ENCODE results near the gene MGMT.

- no peak for TF ChIP-seq CTCF (conservative IDR thresholded peaks at IDR 0.05; ENCODE audit: low read depth in 2 of 2)
- no peak for TF ChIP-seq POLR2AphosphoS5 (IDR thresholded peaks at IDR 0.05; ENCODE audit: low read depth)
- no peak for TF ChIP-seq STAT1 (IDR thresholded peaks at IDR 0.05; ENCODE audit: unreplicated experiment)
- TF ChIP-seq EZH2phosphoT487 (IDR thresholded peaks at IDR 0.05; ENCODE audit: unreplicated experiment) = no peak
- TF ChIP-seq ZNF462 (CRISPR knock-in tag; IDR thresholded peaks at IDR 0.05) = no peak
- TF ChIP-seq REST (IDR thresholded peaks at IDR 0.05; ENCODE audit: unreplicated experiment) = no peak
- TF ChIP-seq EZH2 (IDR thresholded peaks at IDR 0.05; ENCODE audit: low read depth, unreplicated experiment) = no peak
- no peak for TF ChIP-seq CREB1 (CRISPR knock-in tag; IDR thresholded peaks at IDR 0.05; ENCODE audit: low read depth)
- no peak for TF ChIP-seq JUNB (IDR thresholded peaks at IDR 0.05; ENCODE audit: unreplicated experiment)
- TF ChIP-seq ZNF331 (CRISPR knock-in tag; IDR thresholded peaks at IDR 0.05; ENCODE audit: low read depth) = no peak
- no peak for TF ChIP-seq ZNF114 (CRISPR knock-in tag; IDR thresholded peaks at IDR 0.05)
Measured at GRCh38 chr10:129507216-129507889, 40.3 kb downstream of the MGMT start.
